Left ventricle myocardium inferior (tissue), 1 donor: ENCODE data around the gene ERC1. TPM values are rescaled to one million over a fixed set of nuclear protein-coding genes. Genes with fewer than 3 reads are reported as not detected.

Experiments used
- DNase-seq: peaks from one replicate; pipeline ENCODE4 v3.0.0-alpha.2; 2020
- H3K27ac ChIP-seq: fragments of 200-600 bp; replicated peaks from 2 replicates; pipeline ENCODE4 v1.8.0; 2021
- H3K27me3 ChIP-seq: fragments of 200-600 bp; 2 replicates; pipeline ENCODE4 v1.8.0; 2021; ENCODE audit warnings: low read depth
- H3K36me3 ChIP-seq: fragments of 200-600 bp; 2 replicates; pipeline ENCODE4 v1.8.0; 2021
- H3K4me1 ChIP-seq: fragments of 200-600 bp; 2 replicates; pipeline ENCODE4 v1.8.0; 2021
- H3K4me3 ChIP-seq: fragments of 200-600 bp; 2 replicates; pipeline ENCODE4 v1.8.0; 2021; ENCODE audit warnings: mild to moderate bottlenecking, moderate library complexity
- H3K9me3 ChIP-seq: fragments of 200-600 bp; replicated peaks from 2 replicates; pipeline ENCODE4 v1.8.0; 2021
- intact Hi-C: fragments of 100-400 bp; cut with micrococcal nuclease; formaldehyde crosslinking; loops from one replicate; pipeline ENCODE4 v1.11.0; 2022
- total RNA-seq: library from RNA; stranded (reverse); fragmentation: NEBNext Ultra II Directional; extraction: Animal tissue kit (Norgen Biotek cat#: 25700); gene quantifications from one replicate; pipeline ENCODE4 v1.2.1, GENCODE V29; 2021
- TF ChIP-seq, protein P1 (sequence below): fragments of 200-600 bp; IDR thresholded peaks from 2 replicates; pipeline ENCODE4 v1.8.0; 2021; ENCODE audit warnings: antibody characterized with exemption, mild to moderate bottlenecking, borderline replicate concordance
- donor health status: DM: no; HTN: yes; CAD: no; lungs with severe emphysema.

ERC1 gene
- total RNA-seq, 1 donor from 2014 or later = 50.8 TPM

DNA sequence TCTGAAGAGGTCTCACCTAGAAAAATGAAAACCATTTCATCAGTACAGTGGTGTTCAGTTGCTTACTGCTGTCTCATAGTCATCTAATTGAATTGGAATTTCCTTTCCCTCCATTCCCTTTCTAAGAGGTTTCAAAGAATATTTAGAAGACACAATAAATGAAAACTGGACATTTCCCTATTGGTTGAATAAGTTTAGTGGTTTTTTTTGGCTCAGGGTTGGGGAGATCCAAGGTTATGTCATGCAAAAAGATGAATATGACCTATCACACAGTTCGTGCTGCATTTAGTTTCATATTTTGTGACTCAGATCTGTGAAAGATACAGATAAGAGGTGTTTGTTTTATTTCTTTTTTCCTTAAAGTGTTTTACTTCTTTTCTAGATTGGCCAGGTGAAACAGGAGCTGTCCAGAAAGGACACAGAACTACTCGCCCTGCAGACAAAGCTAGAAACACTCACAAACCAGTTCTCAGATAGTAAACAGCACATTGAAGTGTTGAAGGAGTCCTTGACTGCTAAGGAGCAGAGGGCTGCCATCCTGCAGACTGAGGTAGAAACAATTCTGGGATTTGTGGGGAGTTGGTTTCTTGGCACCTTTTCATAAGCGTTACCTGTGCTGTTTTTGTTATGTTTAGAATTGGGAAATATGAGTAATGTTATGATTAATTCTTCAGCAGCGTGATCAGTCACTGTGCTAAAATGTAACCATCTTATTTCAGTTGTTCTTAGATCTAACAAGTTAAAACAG, 124.6 kb downstream of the ERC1 start:
- intact Hi-C loops = no loop called here
- H3K27ac ChIP-seq = no peak overlapping the region
- peaks cover 21% of the 10 kb centered on the region for H3K36me3 ChIP-seq
- DNase-seq = no peak
- TF ChIP-seq, protein P1, sequence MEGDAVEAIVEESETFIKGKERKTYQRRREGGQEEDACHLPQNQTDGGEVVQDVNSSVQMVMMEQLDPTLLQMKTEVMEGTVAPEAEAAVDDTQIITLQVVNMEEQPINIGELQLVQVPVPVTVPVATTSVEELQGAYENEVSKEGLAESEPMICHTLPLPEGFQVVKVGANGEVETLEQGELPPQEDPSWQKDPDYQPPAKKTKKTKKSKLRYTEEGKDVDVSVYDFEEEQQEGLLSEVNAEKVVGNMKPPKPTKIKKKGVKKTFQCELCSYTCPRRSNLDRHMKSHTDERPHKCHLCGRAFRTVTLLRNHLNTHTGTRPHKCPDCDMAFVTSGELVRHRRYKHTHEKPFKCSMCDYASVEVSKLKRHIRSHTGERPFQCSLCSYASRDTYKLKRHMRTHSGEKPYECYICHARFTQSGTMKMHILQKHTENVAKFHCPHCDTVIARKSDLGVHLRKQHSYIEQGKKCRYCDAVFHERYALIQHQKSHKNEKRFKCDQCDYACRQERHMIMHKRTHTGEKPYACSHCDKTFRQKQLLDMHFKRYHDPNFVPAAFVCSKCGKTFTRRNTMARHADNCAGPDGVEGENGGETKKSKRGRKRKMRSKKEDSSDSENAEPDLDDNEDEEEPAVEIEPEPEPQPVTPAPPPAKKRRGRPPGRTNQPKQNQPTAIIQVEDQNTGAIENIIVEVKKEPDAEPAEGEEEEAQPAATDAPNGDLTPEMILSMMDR = no peak
- H3K4me1 ChIP-seq = no peaks in the 10 kb centered on the region
- H3K4me3 ChIP-seq = no peak overlapping the region
- no peaks in the 10 kb centered on the region for H3K27me3 ChIP-seq
- H3K9me3 ChIP-seq = no peaks in the 10 kb centered on the region

DNA sequence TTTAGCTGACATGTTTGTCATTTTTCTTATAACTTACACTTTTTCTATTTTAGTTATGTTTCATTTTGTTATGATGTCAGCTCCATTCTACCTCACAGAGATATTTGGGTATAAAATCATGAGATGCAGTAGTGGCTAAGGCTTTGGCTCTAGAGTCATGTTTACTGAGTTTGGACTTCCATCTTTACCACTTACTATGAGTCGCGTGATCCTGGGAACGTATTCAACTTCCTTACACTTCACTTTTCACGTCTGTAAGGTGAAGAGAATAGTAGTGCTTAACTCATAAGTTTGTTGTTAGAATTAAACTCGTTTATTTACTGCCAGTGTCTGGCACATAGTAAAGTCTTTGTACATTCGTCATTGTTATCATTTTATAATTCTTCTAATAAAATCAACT, 126.3 kb downstream of the ERC1 start:
- H3K27me3 ChIP-seq = no peaks in the 10 kb centered on the region
- TF ChIP-seq, protein P1 = no peak
- peaks cover 4% of the 10 kb centered on the region for H3K36me3 ChIP-seq
- no peaks in the 10 kb centered on the region for H3K4me1 ChIP-seq
- H3K27ac ChIP-seq = no peak overlapping the region
- H3K4me3 ChIP-seq = no peak overlapping the region
- intact Hi-C loops = no loop called here
- no peak for DNase-seq
- no peaks in the 10 kb centered on the region for H3K9me3 ChIP-seq

DNA sequence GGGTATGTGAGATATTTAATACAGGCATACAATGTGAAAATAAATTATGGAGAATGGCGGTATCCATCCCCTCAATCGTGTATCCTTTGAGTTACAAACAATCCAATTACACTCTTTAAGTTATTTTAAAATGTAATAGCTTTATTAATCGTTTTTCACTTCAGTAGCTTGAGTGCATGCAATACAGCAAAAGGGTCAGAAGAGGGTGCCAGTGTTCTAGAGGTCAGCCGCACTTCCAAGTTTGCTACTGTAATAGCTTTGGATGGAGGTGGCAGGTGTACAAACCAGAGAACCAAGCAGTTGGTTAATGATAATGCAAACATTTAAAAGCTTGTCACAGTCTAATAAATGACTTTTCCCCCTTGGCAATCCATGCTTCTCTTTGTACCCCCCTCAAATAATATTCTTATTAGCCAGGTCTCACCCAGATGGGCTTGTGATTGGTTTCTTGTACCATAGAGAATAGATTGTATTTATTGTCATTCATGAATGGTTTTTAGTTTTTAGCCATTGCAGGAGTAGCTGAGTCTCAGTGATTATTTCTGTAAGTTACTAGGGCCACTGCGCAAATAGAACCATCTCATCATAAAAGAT, 127.0 kb downstream of the ERC1 start:
- no peak overlapping the region for H3K27ac ChIP-seq
- intact Hi-C loops = loop anchor here (2.0 kb wide), 1 partner anchor 465 kb away; no protein-coding TSS in a partner anchor
- TF ChIP-seq, protein P1 = peak; percentile 97
- H3K27me3 ChIP-seq = no peaks in the 10 kb centered on the region
- peaks cover 4% of the 10 kb centered on the region for H3K36me3 ChIP-seq
- no peaks in the 10 kb centered on the region for H3K9me3 ChIP-seq
- H3K4me1 ChIP-seq = no peaks in the 10 kb centered on the region
- peak; percentile 48 for DNase-seq
- no peak overlapping the region for H3K4me3 ChIP-seq

DNA sequence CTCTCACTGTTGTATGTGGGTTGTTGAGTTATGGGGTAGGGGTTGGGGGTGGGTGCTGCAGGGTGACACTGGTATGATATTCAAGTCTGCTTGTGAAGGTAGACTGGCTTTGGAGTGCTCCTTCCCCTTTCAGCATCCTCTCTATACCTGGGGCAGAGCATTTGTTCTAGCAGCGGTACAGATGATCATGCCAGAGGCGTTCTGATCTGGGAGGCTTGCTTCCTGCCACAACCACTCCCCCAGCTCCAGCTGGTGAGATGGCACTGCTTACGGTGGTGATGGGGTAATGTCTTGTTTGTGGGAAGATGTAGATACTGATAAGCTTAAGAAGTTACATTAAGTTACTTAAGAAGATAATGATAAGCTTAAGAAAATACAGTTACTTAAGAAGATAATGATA, 131.8 kb downstream of the ERC1 start:
- Histone ChIP-seq H3K4me1 (no peaks in the 10 kb centered on the region), H3K36me3 (peaks cover 4% of the 10 kb centered on the region), H3K4me3 (no peak overlapping the region), H3K9me3 (no peaks in the 10 kb centered on the region), H3K27me3 (no peaks in the 10 kb centered on the region), H3K27ac (no peak overlapping the region)
- DNase-seq = no peak
- intact Hi-C loops = no loop called here
- TF ChIP-seq, protein P1 = no peak

DNA sequence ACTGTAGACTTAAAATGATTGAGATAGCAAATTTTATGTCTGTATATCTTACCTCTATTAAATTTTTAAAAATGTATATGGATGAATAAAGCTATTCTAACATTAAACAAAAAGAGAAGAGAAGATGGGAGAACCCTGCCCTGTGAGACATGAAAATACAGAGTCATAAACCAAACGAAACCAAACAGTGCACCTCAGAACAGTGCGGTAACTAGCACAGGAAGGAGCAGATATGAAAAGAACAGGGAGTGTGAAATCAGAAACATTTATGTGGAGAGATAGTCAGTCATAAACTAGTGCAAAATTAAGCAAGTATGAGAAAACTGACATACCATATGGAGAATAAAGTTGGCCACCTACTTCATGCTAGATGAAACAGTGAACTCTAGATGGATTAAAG, 135.1 kb downstream of the ERC1 start:
- Histone ChIP-seq H3K36me3 (no peaks in the 10 kb centered on the region), H3K4me1 (peaks cover 6% of the 10 kb centered on the region), H3K27ac (no peak overlapping the region), H3K4me3 (no peak overlapping the region), H3K9me3 (no peaks in the 10 kb centered on the region), H3K27me3 (no peaks in the 10 kb centered on the region)
- no peak for DNase-seq
- intact Hi-C loops = no loop called here
- TF ChIP-seq, protein P1 = no peak
